Hematopoietic multipotent progenitor cell (in vitro differentiated cells): Measurements from ENCODE around the gene GPX4. TPM values are rescaled to one million over a fixed set of nuclear protein-coding genes. Genes with fewer than 3 reads are reported as not detected.
A peak's percentile ranks its signal among the peaks of the same experiment; 100 is the strongest.
"Not testable (repeated sequence)": the region's sequence is repeated elsewhere in the genome, so short reads cannot be mapped to it uniquely, and the experiment has no call there.

Experiments
- DNase-seq, 3 donors: peaks; one replicate each; pipeline ENCODE4 v3.0.0-alpha.2; 2011 to 2015; ENCODE audit warnings: low read depth in 2 of 3, low spot score in 2 of 3
- total RNA-seq: library from RNA; depleted of rRNA; stranded (reverse); fragments of >200 nt; gene quantifications from one replicate; pipeline ENCODE4 v1.2.3, GENCODE V29; 2012

The GPX4 gene
- total RNA-seq, 1 donor, result 316 TPM

DNA sequence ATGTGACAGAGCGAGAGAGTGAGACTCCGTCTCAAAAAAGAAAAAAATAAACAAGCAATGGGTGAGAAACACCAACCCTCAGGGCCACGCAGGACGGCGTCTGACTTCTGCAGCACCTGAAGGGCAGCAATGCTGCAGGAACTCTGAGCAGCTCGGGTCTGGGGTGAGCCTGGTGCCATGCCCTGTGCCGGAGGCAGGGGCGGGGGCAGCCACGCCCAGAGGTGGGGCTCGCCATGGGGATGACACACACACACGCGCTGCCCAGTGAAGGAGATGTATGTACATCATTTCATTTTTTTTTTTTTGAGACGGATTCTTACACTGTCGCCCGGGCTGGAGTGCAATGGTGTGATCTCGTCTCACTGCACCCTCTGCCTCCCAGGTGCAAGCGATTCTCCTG lies 24.3 kb downstream of the GPX4 start:
- no peak for DNase-seq

DNA sequence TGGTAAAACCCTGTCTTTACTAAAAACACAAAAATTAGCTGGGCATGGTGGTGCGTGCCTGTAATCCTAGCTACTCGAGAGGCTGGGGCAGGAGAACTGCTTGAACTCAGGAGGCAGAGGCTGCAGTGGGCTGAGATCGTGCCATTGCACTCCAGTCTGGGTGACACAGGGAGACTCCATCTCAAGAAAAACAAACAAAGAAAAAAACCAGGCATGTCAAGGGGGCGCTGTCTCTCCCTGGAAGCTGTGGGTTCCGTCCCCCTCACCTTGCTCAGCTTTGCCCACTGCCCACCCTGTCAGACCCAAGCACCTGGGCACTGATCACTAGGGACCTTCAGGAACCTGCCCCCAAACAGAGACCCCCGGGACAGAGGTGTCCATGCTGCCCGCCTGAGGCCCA lies 25.3 kb downstream of the GPX4 start:
- not testable (repeated sequence) for DNase-seq

DNA sequence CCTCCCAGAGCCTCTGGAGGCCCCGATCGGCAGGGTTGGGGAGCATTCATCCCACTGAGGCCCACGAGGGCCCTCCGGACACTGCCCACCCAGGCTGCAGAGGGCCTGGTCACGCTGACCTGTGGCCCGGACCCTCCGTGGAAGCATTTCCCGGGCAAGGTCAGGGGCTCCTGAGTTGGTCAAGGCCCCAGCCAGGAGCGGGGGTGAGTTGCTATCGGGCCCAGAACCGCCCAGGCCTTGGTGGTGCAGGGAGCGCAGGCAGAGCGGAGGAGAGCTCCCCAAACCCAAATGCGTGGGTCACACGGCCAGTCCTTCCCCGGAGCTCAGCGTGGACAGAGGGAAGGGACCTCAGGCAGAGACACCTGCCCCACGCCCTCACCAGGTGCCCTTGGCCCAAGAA lies 25.7 kb downstream of the GPX4 start:
- no peak for DNase-seq

DNA sequence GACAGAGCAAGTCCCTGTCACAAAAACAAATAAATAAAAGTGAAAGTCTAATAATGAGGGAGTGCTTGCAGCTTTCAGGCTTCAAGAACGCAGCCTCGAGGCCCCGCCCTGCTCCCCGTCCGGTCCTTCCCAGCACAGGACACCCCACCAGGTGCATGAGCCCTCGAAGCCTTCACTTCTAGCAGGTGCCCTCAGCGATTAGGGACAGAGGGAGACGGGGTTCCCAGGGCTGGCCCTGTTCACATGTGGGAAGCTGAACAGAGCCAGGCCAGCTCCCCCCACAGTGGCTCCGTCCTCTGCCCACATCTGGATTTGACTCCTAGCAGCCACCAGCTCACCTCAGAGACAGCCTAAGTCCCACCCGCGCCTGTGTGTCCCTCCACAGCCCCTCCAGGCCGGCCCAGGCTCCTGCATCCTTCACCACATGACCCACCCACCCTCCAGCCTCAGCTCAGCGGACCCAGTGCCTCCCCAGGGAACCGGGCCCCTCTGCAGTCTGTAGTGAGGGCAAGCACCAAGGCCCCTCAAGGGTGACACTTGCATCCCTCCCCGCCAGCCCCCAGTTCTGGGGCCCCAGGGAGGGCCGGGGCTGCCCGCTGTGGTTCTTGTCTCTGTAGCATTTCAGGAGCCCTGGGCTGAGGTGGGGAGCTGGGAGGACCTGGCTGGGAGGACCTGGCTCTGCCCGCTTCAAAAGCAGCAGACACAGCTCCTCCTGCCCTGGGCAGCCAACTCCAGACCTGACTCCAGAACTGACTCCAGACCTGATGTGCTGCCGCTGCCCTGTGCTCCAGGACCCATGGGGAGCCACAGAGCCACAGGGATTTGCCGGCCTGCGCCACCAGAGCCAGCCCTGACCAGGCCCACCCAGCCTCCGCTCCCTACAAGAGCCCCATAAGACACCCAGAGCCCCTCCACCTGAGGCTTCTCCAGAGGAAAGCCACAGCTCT lies 27.2 kb downstream of the GPX4 start:
- DNase-seq, result no peak

DNA sequence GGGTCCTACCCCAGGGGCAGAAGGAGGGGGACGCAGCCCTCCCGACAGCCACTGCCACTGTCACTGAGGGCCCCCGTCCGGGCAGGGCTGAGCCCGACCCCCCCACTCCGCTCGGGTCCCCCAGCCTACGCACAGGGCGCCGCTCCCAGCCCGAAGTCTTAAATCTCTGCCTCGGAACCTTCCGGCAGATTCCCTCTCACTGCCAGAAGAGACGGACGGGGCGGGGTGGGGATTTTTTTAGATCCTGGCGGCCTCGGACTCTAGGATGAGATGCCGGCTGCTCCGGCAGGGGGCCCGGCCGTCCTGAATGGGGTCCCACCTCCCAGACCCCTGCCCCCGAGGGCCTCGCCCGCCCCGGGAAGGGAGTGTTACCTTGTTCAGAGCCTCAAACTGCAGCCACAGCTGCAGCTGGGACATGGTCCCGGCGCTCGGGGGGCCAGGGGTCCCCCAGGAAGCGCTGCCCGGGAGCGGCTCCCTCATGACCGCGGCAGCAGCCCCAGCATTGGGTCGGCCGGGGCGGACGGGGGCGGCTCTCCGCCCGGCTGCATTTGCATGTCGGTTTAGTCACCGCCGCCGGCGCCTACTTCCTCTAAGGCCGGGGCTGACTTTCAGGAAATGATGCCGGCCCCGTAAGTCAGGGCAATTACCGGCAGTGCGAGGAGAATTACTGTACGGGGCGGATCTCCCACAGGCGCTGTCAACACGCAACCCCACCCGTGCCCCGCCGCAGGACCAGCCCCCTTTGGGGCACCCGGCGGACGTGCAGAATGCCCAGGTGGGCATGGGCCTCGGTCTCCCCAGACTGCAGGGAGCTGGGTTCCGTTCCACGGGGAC lies 28.1 kb downstream of the GPX4 start:
- DNase-seq, result peak; percentile 67 to 93 (median 92)

DNA sequence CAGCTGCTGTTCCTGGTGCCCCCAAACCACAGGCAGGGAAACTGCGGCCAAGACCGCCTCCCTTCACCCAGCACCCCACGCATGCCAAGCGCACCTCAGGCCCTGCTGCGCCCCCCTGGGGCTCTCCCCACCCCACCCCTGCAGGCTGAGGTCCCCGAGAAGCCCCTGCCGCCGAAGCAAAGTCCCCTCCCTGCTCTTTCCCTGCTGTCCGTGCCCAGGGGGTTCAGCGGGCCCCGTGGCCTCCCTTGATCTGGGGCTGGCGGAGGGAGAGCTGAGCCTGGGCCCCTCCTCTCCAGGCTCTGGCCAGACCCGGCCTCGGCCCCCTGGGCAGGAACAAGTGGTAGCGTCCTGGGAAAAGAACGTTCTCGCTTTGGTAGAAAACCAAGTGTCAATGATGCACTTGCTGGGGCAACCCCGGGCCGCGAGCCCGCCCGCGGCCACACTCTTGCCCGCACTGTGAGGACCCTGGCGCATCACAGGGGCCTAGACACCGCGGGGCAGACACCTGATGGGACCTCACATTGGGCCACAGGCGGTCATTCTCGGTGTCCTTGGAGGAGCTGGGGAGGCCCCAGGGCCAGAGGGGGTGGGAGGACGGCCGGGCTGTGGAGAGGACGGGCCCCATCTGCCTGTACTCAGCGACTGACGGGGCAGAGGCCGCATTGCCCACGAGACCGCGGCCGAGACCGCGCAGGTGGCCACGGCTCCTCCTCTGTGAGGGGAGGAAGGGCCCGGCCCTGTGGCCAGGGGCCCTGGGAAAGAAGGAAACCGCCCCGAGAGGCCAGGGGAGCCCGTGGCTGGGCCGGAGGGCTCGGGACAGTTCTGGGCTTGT lies 29.0 kb downstream of the GPX4 start:
- DNase-seq, result peak in 1 of 3 donors; percentile 34

DNA sequence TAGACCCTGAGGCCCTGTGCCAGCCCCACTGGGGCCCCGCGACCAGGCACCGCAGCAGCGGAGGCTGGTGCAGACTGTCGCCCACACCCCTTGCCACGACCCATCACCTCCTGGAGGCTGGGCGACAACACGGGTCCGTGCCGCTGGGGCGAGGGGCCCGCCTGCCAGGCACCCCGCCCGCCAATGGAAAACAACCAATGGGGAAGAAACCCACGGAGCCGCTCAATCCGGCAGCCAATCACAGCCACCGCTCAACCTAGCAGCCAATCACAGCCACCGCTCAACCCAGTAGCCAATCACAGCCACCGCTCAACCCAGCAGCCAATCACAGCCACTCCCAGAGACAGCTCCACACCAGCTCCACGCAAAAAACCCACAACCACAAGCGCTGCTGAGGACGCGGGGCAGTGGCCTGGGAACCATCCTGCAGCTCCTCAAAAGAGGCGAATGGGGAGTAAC lies 29.7 kb downstream of the GPX4 start:
- DNase-seq, result peak; percentile 49 to 75 (median 58)

DNA sequence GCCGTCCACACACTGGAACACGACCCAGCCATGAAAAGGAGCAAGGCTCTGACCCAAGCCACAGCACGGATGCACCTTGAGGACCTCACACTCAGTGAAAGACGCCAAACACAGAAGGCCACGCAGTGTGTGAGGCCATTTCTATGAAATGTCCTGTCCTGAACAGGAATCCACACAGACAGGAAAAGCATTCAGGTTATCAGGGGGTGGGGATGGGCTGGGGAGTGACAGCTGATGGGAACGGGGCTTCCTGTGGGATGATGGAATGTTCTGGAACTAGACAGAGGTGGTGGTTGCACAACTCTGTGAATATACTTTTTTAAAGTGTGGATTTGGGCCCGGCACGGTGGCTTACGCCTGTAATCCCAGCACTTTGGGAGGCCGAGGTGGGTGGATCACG lies 30.6 kb downstream of the GPX4 start:
- DNase-seq, result no peak

DNA sequence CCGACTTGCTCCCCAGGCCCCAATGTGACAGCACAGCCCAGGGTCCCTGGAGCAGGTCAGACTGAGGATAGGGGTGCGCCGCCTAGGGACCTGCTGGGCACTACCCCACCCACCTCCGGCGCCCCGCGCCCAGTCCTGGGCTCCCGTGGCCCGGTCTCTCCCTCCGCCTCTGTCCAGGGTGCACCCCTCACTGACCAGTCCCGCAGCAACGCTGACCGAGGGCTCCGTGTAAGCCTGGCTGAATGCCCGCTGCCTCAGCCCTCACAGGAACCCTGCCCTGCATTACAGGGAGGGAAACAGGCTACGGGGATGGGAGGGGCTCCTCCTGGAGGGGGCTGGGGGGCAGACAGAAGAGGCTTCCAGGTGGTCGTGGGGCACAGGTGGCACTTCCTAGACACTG lies 31.7 kb downstream of the GPX4 start:
- DNase-seq, result no peak

DNA sequence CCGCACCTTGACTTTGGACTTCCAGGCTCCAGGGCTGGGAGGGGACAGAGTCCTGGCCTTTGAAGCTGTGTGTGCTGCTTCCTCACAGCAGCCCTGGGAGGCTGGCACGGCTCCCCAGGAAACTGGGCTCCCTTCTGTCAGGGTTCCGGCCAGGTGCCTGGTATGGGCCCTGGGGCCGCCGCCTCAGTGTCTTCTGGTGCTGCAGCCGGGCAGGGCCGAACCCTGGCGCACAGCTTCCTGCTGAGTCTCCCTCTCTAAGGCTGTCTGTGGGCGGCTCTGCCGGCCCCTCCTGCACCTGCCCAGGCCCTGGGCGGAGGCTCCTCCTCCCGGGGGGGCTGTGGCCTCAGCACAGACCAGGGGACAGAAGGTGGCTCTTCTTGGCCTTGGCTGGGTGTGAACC lies 32.4 kb downstream of the GPX4 start:
- peak in 1 of 3 donors; percentile 31 for DNase-seq

DNA sequence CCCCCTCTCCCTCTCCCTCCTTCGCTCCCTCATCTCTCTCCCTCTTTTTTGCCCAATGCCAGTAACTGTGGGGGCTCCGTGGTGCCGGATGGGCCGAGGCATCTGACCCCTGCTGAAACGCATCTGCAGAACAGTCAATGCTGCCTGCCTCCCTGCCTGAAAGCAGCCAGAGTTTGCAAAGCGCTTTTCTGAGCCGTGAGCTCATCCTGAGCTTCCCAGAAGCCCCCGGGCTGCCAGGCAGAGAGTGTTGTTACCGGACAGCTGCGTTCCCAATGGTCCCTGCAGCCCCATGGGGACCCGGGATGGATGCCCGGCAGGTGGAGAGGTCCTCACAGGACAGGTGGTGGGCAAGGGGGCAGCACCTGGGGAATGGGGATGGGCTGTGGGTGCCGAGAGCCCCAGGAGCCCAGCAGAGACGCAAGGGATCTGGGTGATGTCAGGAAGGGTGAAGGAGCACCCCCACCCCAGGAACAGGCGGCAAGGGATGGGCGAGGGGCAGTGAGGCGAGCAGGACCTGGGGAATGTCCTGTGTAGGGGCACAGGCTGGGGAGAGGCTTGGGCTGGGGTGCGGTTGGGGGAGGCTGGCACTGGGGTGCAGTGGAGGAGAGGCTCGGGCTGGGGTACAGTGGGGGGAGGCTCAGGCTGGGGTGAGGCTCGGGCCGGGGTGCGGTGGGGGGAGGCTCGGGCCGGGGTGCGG lies 33.0 kb downstream of the GPX4 start:
- no peak for DNase-seq

DNA sequence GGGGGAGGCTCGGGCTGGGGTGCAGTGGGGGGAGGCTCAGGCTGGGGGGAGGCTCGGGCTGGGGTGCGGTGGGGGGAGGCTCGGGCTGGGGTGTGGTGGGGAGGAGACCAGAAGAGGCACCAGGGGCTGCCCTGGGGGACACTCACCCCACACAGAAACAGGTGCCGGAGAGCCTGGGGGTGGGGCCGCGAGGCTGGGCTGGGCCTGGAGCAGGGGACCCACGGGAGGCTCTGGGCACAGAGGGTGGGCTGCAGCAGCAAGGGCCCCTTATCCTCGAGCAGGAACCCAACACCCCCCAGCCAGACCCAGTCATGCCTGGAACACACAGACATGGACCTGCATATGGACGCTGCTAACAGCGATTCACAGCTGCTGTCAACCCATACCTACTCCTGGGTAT lies 34.3 kb downstream of the GPX4 start:
- no peak for DNase-seq

DNA sequence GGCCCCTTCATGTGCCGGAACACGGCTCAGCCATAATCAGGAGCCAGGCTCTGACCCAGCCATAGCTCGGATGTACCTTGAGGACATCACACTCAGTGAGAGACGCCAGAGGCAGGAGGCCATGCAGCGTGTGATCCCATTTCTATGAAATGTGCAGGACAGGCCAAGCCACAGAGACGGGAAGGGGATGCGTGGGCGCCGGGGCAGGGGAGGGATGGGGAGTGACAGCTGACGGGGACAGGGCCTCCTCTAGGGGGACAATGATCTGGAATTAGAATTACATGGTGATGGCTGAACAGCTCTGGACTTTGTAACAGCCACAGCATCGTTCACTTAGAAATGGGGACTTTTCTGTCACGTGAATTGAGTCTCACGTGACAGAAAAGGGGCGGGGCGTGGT lies 35.3 kb downstream of the GPX4 start:
- no peak for DNase-seq

DNA sequence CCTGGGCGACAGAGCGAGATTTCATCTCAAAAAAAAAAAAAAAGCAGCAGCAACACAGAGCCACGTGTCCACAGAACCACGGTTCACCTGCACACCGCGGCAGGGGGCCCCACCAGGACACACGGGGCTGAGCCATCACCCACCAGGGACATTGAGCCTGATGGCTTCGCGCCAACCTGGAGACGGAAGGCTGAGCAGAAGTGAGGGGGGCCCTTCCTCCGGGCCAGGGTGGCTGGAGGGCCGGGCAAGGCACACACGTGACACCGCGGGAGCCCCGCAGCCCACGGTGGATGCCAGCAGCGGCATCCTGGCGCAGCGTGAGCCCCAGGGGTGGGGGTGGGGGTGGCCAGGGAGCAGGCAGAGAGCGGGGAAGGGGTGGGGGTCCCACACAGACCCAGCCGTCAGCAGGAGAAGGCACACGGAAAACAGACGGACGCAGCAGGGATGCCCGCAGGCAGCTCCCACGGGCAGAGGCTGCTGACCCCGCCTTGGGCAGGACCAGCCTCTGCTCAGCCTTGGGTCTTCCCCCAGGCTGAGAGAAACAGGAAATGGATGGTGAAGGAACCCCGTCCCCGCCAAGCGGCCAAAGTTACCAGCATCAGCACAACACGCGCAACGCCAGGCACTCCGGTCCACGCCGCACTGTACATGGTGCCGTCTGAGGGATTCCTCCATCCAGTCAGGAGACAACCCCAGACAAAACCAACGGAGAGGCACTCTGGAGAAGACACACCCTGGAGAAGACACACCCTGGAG lies 36.7 kb downstream of the GPX4 start:
- no peak for DNase-seq

DNA sequence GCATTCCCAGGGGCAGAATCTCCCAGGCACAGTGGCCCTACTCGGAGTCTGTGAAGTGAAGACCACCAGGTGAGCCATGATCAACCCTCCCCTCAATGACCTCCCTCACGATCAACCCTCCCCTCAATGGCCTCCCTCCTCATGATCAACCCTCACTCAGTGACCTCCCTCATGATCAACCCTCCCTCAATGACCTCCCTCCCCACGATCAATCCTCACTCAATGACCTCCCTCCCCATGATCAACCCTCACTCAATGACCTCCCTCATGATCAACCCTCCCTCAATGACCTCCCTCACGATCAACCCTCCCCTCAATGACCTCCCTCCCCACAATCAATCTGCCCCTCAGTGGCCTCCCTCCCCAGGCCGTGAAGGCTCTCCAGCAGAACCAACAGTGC lies 38.1 kb downstream of the GPX4 start:
- no peak for DNase-seq

DNA sequence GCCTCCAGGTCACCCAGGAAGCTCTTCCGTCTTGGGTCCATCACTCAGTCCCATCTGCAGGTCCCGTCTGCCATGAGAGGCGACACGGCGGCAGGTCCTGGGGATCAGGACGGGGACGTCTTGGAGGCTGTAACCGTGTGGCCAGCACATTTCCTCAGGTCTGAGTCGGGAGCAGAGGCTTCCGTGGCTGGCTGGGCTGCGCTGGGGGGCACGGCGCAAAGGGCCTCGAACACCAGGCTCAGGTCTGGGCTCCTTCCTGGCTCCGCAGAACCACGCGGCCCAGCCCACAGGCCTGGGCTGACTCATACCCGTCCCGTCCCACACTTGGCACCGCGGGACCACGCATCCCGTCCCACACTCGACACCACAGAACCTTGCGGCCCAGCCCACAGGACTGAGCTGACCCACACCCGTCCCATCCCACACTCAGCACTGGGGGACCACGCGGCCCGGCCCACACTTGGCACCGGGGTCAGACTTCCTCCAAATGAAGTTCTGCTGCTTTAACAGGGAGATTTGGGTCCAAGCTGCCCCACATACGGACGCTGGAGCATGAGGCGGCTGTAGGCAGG lies 40.1 kb downstream of the GPX4 start:
- DNase-seq, result no peak

DNA sequence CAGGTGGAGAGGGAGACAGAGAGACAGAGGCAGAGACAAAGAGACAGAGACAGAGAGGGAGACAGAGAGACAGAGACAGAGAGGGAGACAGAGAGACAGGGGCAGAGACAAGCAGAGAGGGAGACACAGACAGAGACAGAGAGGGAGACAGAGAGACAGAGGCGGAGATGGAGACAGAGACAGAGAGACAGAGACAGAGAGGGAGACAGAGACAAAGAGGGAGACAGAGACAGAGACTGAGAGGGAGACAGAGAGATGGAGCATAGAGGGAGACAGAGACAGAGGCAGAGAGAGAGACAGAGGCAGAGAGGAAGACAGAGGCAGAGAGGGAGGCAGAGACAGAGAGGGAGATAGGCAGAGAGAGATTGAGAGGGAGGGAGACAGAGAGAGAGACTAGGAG lies 40.9 kb downstream of the GPX4 start:
- no peak for DNase-seq

DNA sequence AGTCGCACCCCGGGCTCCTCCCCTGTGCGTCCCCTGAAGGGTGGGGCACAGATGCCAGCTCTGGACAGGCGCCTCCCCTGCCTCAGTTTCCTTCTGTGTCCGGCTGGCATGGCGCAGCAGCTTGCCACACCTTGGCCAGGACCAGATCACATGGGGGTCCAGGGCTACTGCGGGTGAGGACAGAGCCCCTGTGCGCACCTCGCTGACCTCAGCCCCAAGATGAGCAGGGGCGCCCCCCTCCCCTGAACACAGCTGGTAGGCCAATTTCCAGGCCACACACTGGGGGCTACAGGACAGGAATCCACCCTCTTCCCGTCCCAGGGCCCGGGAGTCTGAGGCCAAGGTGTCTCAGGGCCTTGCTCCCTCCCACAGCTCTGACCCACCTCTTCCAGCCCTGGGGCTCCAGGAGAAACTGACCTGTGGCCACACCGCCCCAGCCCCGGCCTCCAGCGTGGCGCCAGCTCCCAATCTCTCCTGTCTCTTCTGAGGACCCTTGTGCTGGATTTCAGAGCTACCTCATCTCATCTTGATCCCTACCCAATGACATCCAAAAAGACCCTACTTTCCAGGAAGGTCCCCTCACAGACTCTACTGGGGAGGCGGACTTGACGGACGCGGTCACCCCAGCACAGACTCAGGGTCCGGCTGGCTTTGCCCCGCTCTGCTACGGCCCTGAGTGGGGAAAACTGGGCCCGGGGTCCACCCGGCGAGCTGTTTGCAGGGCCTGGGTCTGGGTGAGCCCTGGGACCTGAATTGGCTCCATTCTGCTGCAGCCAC lies 42.0 kb downstream of the GPX4 start:
- no peak for DNase-seq

DNA sequence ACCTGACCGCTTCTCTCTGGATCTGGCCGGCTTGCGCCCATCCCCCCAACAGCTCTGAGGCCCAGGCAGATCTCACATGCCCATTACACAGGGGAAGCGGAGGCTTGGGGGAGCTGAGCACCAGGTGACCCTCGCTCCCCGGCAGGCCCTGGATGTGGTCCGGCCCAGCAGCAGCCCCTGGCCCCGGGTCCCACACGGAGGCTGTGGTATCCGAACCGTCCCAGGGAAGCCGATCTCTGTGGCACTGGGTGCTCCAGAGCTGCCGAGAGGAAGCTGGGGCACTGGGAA lies 42.6 kb downstream of the GPX4 start:
- no peak for DNase-seq
